Activated naive CD8-positive, alpha-beta T cell treated with anti-CD3 and anti-CD28 coated beads, Interleukin-2, amount 50 U/mL, for 24 hours (primary cell): ENCODE measurements around the gene SC5D.

ENCODE experiments used
- ATAC-seq: fragments of 150-1000 bp; cut with Tn5 transposase; one replicate; pipeline ENCODE4 v1.10.0; 2021
- DNase-seq: peaks from one replicate; pipeline ENCODE4 v3.0.0; 2021
- H3K27ac Mint-ChIP-seq: one replicate; pipeline ENCODE4 v1.8.0; 2021; ENCODE audit warnings: mild to moderate bottlenecking, mixed read lengths
- H3K27me3 Mint-ChIP-seq: one replicate; pipeline ENCODE4 v1.8.0; 2021; ENCODE audit warnings: mixed read lengths
- H3K36me3 Mint-ChIP-seq: one replicate; pipeline ENCODE4 v1.8.0; 2021; ENCODE audit warnings: low read depth, mixed read lengths
- H3K4me1 Mint-ChIP-seq: one replicate; pipeline ENCODE4 v1.8.0; 2021; ENCODE audit warnings: mixed read lengths
- H3K4me3 Mint-ChIP-seq: one replicate; pipeline ENCODE4 v1.8.0; 2021; ENCODE audit warnings: mild to moderate bottlenecking, moderate library complexity, mixed read lengths
- H3K9me3 Mint-ChIP-seq: one replicate; pipeline ENCODE4 v1.8.0; 2021; ENCODE audit warnings: mixed read lengths

Gene SC5D

DNA sequence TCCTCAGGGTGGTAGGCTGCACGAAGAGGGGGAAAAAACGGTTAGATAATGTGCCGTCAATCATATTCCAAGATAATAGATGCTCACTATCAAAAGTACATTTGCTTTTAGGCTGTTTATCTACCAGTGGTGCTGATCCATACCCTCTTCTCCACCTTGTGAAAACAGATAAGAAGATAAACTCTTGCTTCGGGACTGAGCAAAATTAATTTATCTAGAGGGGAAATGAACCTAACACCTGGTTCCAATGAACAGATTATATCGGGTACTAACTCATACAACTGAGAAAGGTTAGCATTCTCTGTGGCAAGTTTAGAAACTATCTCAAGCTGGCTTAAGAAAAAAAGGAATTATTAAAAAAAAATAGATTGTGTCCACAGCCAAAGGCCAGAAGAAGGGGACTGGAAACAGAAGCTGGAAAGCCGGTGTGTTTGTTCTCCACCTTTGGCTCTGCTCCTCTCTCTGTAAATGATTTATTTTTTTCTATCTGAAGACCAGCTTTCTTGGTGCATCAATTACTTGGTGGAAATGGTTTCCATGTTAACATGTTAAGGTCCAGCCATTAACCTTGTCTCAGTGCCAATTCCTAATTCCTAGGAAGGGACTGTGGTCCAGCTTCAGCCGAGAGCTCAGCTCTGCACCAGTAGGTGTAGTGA lies 55.8 kb downstream of the SC5D start:
- H3K4me1 Mint-ChIP-seq = no peaks in the 10 kb centered on the region
- H3K36me3 Mint-ChIP-seq = no peaks in the 10 kb centered on the region
- H3K9me3 Mint-ChIP-seq = no peaks in the 10 kb centered on the region
- H3K27me3 Mint-ChIP-seq = no peaks in the 10 kb centered on the region
- no peak overlapping the region for H3K4me3 Mint-ChIP-seq
- no peak overlapping the region for H3K27ac Mint-ChIP-seq
- ATAC-seq = no peak
- DNase-seq = no peak

GRCh38 chr11:121349790-121350189 lies 57.2 kb downstream of the SC5D start:
- no peaks in the 10 kb centered on the region for H3K27me3 Mint-ChIP-seq
- ATAC-seq = peak; percentile 61
- no peak for DNase-seq
- no peaks in the 10 kb centered on the region for H3K9me3 Mint-ChIP-seq
- no peaks in the 10 kb centered on the region for H3K4me1 Mint-ChIP-seq
- no peaks in the 10 kb centered on the region for H3K36me3 Mint-ChIP-seq
- no peak overlapping the region for H3K4me3 Mint-ChIP-seq
- no peak overlapping the region for H3K27ac Mint-ChIP-seq

DNA sequence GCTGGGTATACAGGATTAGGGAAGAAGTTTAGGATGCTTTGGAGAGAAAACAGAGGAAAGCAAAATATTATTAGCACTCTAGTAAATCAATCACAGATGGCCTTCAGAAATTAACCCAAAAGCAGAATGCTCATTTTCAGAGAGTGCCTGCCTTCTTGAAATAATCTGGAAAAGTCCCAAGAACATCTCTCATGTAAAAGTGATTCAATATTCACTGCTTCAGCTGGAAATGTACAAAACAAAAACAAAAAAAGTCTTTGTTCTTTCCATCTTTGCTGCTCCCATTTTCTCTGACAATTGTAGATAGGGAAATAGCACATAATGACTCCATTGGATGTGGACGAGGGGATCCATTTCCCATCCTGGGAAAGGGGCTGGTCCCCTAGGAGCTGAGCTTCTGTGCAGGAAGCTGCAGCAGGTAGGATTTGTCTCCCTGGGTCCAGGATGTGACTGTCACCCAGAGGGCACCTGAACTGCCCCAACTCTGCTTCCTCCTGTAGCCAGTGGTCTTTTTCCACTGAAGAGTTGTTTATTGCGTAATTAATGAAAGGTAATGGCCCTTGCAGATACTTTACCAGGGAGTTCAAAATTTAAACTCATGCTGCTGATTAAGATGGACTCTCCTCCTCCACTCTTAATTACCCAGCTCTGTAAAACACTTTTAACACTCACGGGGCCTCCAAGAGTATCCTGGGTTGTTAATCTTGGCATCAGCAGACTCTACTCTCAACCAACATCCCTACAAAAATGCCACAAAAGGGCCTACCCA lies 57.9 kb downstream of the SC5D start:
- Mint-ChIP-seq H3K36me3 (no peaks in the 10 kb centered on the region), H3K4me3 (no peak overlapping the region), H3K9me3 (no peaks in the 10 kb centered on the region), H3K4me1 (no peaks in the 10 kb centered on the region), H3K27me3 (no peaks in the 10 kb centered on the region), H3K27ac (no peak overlapping the region)
- DNase-seq (no peak), ATAC-seq (no peak)

GRCh38 chr11:121351083-121351630 lies 58.6 kb downstream of the SC5D start:
- H3K27ac Mint-ChIP-seq = no peak overlapping the region
- peaks cover 1% of the 10 kb centered on the region for H3K4me1 Mint-ChIP-seq
- ATAC-seq (no peak), DNase-seq (no peak)
- no peaks in the 10 kb centered on the region for H3K36me3 Mint-ChIP-seq
- no peaks in the 10 kb centered on the region for H3K9me3 Mint-ChIP-seq
- no peak overlapping the region for H3K4me3 Mint-ChIP-seq
- H3K27me3 Mint-ChIP-seq = no peaks in the 10 kb centered on the region

DNA sequence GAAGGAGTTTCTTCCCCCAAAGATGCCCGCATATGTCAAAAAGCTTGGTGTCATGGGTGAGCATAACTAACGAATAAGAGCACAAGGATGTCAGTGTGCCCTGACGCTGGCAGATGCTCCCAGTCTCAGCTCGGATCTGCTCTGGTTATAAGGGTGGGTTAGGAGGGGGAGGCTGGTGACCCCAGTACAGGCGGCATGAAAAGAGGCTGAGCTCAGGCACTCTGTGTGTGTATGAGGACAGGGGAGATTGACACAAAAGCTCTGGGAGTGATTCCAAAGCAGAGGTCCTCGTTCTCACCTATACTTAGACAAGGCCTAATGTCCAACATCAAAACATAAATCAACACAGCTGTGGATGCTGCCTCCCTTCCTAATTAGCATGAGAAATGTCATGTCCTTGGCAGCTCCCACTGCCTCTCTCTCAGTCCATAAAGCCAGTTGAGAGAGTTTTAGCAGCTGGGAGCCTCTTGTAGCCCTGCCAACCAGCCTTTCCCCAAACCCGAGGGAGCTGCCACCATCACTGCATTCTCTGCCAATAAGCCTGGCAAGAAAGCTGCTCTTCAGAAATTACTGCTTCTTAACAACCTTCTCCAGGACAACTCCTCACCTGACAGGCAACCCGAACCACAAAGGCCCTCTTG lies 59.8 kb downstream of the SC5D start:
- Mint-ChIP-seq H3K36me3 (no peaks in the 10 kb centered on the region), H3K27ac (no peak overlapping the region), H3K4me1 (peaks cover 1% of the 10 kb centered on the region), H3K27me3 (no peaks in the 10 kb centered on the region), H3K9me3 (no peaks in the 10 kb centered on the region), H3K4me3 (no peak overlapping the region)
- ATAC-seq (no peak), DNase-seq (no peak)

DNA sequence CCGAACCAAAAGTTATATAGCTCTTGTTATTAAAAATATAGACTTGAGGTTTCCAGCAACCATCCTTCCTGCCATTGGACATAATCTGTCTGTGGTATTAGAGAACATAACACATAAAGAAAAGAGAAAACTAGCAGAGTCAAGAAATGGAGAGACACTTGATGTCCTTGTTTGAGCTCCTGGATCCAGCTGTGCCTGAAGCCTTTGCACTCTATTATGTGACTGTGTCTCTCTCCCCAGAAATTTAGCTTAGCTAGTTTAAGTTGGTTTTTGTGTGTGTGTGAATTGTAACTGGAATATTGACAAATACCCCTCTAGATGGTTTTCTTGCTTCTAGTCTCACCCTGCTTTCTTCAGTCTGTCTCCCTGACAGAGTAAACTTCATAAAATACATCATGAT lies 61.6 kb downstream of the SC5D start:
- no peaks in the 10 kb centered on the region for H3K36me3 Mint-ChIP-seq
- no peaks in the 10 kb centered on the region for H3K9me3 Mint-ChIP-seq
- DNase-seq (no peak), ATAC-seq (no peak)
- no peak overlapping the region for H3K4me3 Mint-ChIP-seq
- H3K4me1 Mint-ChIP-seq = peaks cover 1% of the 10 kb centered on the region
- no peak overlapping the region for H3K27ac Mint-ChIP-seq
- H3K27me3 Mint-ChIP-seq = no peaks in the 10 kb centered on the region

DNA sequence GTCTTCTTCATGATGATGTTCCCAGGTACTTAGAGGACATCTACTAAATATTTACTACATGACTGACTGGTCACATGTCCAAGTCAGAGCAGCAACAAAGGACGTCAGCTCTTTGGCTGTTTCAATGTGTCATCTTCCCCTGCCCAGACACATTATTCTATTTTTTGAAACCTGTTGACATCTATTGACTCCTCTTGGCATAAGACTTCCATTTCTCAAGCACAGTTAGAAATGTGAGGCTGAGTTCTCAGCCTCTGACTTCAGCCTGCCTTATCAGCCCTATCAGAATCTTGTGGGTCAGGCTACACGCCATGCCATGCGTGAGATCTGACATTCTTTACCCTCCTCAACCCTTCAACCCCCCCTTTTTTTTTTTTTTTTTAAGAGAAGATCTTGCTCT lies 63.8 kb downstream of the SC5D start:
- Mint-ChIP-seq H3K27ac (no peak overlapping the region), H3K36me3 (no peaks in the 10 kb centered on the region), H3K4me3 (no peak overlapping the region), H3K27me3 (no peaks in the 10 kb centered on the region), H3K9me3 (no peaks in the 10 kb centered on the region), H3K4me1 (peaks cover 1% of the 10 kb centered on the region)
- ATAC-seq (no peak), DNase-seq (no peak)
